GM12878 (cell line): ENCODE results near the gene AMBRA1. TPM values are rescaled to one million over a fixed set of nuclear protein-coding genes. Genes with fewer than 3 reads are reported as not detected.

ENCODE experiments used
- ATAC-seq: fragments of 200-7000 bp; cut with Tn5 transposase; 3 replicates; pipeline ENCODE4 v1.9.1; 2020; ENCODE audit warnings: mild to moderate bottlenecking, moderate library complexity
- BruUV-seq: library from RNA; stranded (reverse); fragments of 400-500 nt; replicated peaks from 2 replicates; lab custom pipeline; 2021; lab: Mats Ljungman, UMichigan
- CTCF ChIA-PET: fragments of 300-600 bp; sonication (Branson Sonifier 250); formaldehyde crosslinking; extraction: SDS; loops from one replicate; lab custom pipeline; 2021; ENCODE audit warnings: inconsistent platforms; lab: Yijun Ruan, JAX
- POLR2A ChIA-PET: fragments of 350-600 bp; formaldehyde crosslinking; extraction: SDS; loops from one replicate; lab custom pipeline; 2021; ENCODE audit warnings: inconsistent platforms; lab: Charles Lee
- RAD21 ChIA-PET: fragments of 300-600 bp; sonication (Branson Sonifier 250); formaldehyde crosslinking; loops from one replicate; lab custom pipeline; 2023; ENCODE audit warnings: antibody characterized with exemption; ENCODE audit not compliant: unreplicated experiment; lab: Charles Lee
- SMC1A ChIA-PET: fragments of 300-600 bp; sonication (Branson Sonifier 250); formaldehyde crosslinking; loops from one replicate; lab custom pipeline; 2023; ENCODE audit not compliant: unreplicated experiment, uncharacterized antibody; lab: Charles Lee
- DNase-seq: peaks from one replicate; pipeline ENCODE4 v3.0.0-alpha.2; 2011; ENCODE audit warnings: low read depth, low spot score
- FAIRE-seq: peaks from 3 replicates; lab custom pipeline; 2011; peaks lifted over from hg19 to GRCh38; lab: Jason Lieb, UNC
- H2AFZ ChIP-seq: 2 replicates; pipeline ENCODE4 v1.6.0; 2011; ENCODE audit warnings: low read depth, low read length, control low read depth; ENCODE audit not compliant: control insufficient read depth
- H3K27ac ChIP-seq: 2 replicates; pipeline ENCODE4 v1.5.1; 2011; ENCODE audit warnings: control low read depth; ENCODE audit not compliant: control insufficient read depth, insufficient read depth
- H3K27me3 ChIP-seq, 2 experiments: replicated peaks in 1 of 2; 2 replicates each; pipeline versions ENCODE4 v1.6.0 to v1.6.1; 2011; ENCODE audit warnings: low read length in 1 of 2; ENCODE audit not compliant: control insufficient read depth in 2 of 2, insufficient read depth in 2 of 2
- H3K36me3 ChIP-seq, 2 experiments: 2 replicates each; pipeline ENCODE4 v1.5.1; 2011; ENCODE audit warnings: low read length in 1 of 2; ENCODE audit not compliant: control insufficient read depth in 2 of 2, insufficient read depth in 2 of 2
- H3K4me1 ChIP-seq: 2 replicates; pipeline ENCODE4 v1.6.1; 2011; ENCODE audit warnings: mild to moderate bottlenecking, low read length, moderate library complexity, mixed read lengths; ENCODE audit not compliant: control insufficient read depth, insufficient read depth
- H3K4me2 ChIP-seq: 2 replicates; pipeline ENCODE4 v1.6.0; 2011; ENCODE audit warnings: control low read depth; ENCODE audit not compliant: control insufficient read depth, insufficient read depth
- H3K4me3 ChIP-seq: fragments of 200-600 bp; sonication (generic); 2 replicates; pipeline ENCODE4 v1.5.1; 2016
- H3K79me2 ChIP-seq: 2 replicates; pipeline ENCODE4 v1.6.0; 2011; ENCODE audit warnings: low read length; ENCODE audit not compliant: control insufficient read depth, insufficient read depth
- H3K9ac ChIP-seq: 2 replicates; pipeline ENCODE4 v1.8.0; 2011; ENCODE audit warnings: low read length, control low read depth, mixed read lengths; ENCODE audit not compliant: control insufficient read depth, insufficient read depth
- H3K9me3 ChIP-seq: replicated peaks from 3 replicates; pipeline ENCODE4 v1.5.1; 2011; ENCODE audit warnings: mild to moderate bottlenecking, low read length; ENCODE audit not compliant: control insufficient read depth, insufficient read depth
- H4K20me1 ChIP-seq: 2 replicates; pipeline ENCODE4 v1.6.0; 2011; ENCODE audit not compliant: control insufficient read depth, insufficient read depth
- ATF2 ChIP-seq: IDR thresholded peaks from 2 replicates; pipeline ENCODE4 v1.6.1; 2012; ENCODE audit warnings: low read length, inconsistent platforms
- CREM ChIP-seq: IDR thresholded peaks from 2 replicates; pipeline ENCODE4 v1.6.1; 2014; ENCODE audit warnings: antibody characterized with exemption, low read depth
- DPF2 ChIP-seq: fragments of 450-650 bp; IDR thresholded peaks from 2 replicates; pipeline ENCODE4 v1.6.1; 2017; ENCODE audit warnings: mild to moderate bottlenecking
- EP300 ChIP-seq, 2 experiments: fragments of 150-350 bp in 1 of 2; IDR thresholded peaks; 2 replicates each; pipeline ENCODE4 v1.6.1; 2011 to 2012; ENCODE audit warnings: low read depth in 2 of 2, low read length in 2 of 2, borderline replicate concordance in 1 of 2, improper control_type of control experiment in 1 of 2, inconsistent platforms in 1 of 2; ENCODE audit not compliant: control insufficient read depth in 1 of 2
- FOXM1 ChIP-seq: IDR thresholded peaks from 2 replicates; pipeline ENCODE4 v1.6.1; 2012; ENCODE audit warnings: low read depth, mild to moderate bottlenecking, inconsistent platforms, low read length, moderate library complexity
- GATAD2B ChIP-seq: fragments of 450-650 bp; conservative IDR thresholded peaks from 2 replicates; pipeline ENCODE4 v1.6.1; 2017; ENCODE audit warnings: low read depth, mild to moderate bottlenecking, moderate library complexity
- IKZF2 ChIP-seq, 2 experiments: fragments of 450-650 bp; IDR thresholded peaks; 2 replicates each; pipeline ENCODE4 v1.6.1; 2017; ENCODE audit warnings: mild to moderate bottlenecking in 2 of 2, moderate library complexity in 2 of 2
- KDM1A ChIP-seq: fragments of 200-600 bp; sonication (generic); IDR thresholded peaks from 2 replicates; pipeline ENCODE4 v1.6.1; 2016; ENCODE audit warnings: borderline replicate concordance
- MLLT1 ChIP-seq: fragments of 450-650 bp; IDR thresholded peaks from 2 replicates; pipeline ENCODE4 v1.6.1; 2016; ENCODE audit warnings: mild to moderate bottlenecking
- MTA2 ChIP-seq: fragments of 450-650 bp; IDR thresholded peaks from 2 replicates; pipeline ENCODE4 v1.6.1; 2016; ENCODE audit warnings: low read depth, mild to moderate bottlenecking, moderate library complexity
- PKNOX1 ChIP-seq: fragments of 450-650 bp; IDR thresholded peaks from 2 replicates; pipeline ENCODE4 v1.6.1; 2016; ENCODE audit warnings: mild to moderate bottlenecking
- RELB ChIP-seq: fragments of 450-650 bp; IDR thresholded peaks from 2 replicates; pipeline ENCODE4 v1.6.1; 2017; ENCODE audit warnings: low read depth, mild to moderate bottlenecking, moderate library complexity
- SRF ChIP-seq, 2 experiments: IDR thresholded peaks; 2 replicates each; pipeline ENCODE4 v1.6.1; 2011; ENCODE audit warnings: low read depth in 2 of 2, low read length in 2 of 2, mild to moderate bottlenecking in 1 of 2, moderate library complexity in 1 of 2
- TCF3 ChIP-seq: IDR thresholded peaks from 2 replicates; pipeline ENCODE4 v1.6.1; 2012; ENCODE audit warnings: low read depth, mild to moderate bottlenecking, low read length, borderline replicate concordance; ENCODE audit not compliant: insufficient read depth
- ZBTB33 ChIP-seq: fragments of 450-650 bp; IDR thresholded peaks from 2 replicates; pipeline ENCODE4 v1.6.1; 2017; ENCODE audit warnings: mild to moderate bottlenecking
- WGBS: methylation state at CpG from one replicate; pipeline ENCODE4 v1.1.6; 2016; ENCODE audit warnings: low lambda C conversion rate; ENCODE audit not compliant: insufficient replicate concordance, insufficient coverage; ENCODE audit errors: missing lambda C conversion rate; 5-methylcytosine and 5-hydroxymethylcytosine counted together
- in situ Hi-C: fragments of 300-500 bp; cut with MboI; formaldehyde crosslinking; loops from 9 replicates; pipeline ENCODE4 v1.14.3; 2018; ENCODE audit warnings: mixed read lengths
- intact Hi-C: fragments of 100-400 bp; cut with micrococcal nuclease; formaldehyde crosslinking; loops from one replicate; pipeline ENCODE4 v1.14.2; 2022; ENCODE audit not compliant: unreplicated experiment
- polyA plus RNA-seq, 11 experiments: library from polyadenylated mRNA; depleted of rRNA in 4 of 11; unstranded in 6 of 11; stranded (reverse) in 5 of 11; fragments of >200 nt; fragmentation: Nextera tagmentation in 4 of 11; fragmentation: Illumina TruSeq in 1 of 11; extraction: Ambion mirVana in 4 of 11; extraction: Trizol in 1 of 11; gene quantifications; 1 replicate in 1 of 11; 2 replicates in 10 of 11; pipeline versions ENCODE4 v1.2.1 to v1.2.3, GENCODE V29; 2011 to 2016; ENCODE audit warnings: inconsistent platforms in 2 of 11, missing spikeins in 2 of 11, low read depth in 1 of 11
- total RNA-seq, 4 experiments: library from RNA; depleted of rRNA in 3 of 4; stranded (reverse); fragments of >200 nt in 3 of 4; fragmentation: Illumina TruSeq in 1 of 4; extraction: Trizol in 1 of 4; gene quantifications; 2 replicates each; pipeline versions ENCODE4 v1.2.1 to v1.2.3, GENCODE V29; 2013 to 2021

Gene AMBRA1
- total and polyA plus RNA-seq, 10 of the 15 experiments (the other 5 are each of a cell fraction or from before 2014, with no cell fraction given) = 0.57 to 34.3 (median 13.7) TPM

- intact Hi-C loops = no loop called here
- ChIA-PET RAD21 (no interaction called here), CTCF (no interaction called here), SMC1A (interaction anchor here (1.3 kb wide), 1 partner anchor 49 kb away, joined by 4 read pairs; no protein-coding TSS in a partner anchor), POLR2A (no interaction called here)
- FAIRE-seq = no peak
- H3K4me1 ChIP-seq = peaks cover 16% of the 10 kb centered on the region
- H3K27ac ChIP-seq = peak overlapping the region; percentile 64
- in situ Hi-C loops = no loop called here
- H3K4me2 ChIP-seq = peak overlapping the region; percentile 61
- no peak for DNase-seq
- ATAC-seq = peak; percentile 88
- peak overlapping the region; percentile 35; the same call in 1 of the 2 replicates for H3K4me3 ChIP-seq
- WGBS = 79% methylated on average over 15 of the region's 15 CpGs
- 0 out of 2 replicates have a peak, but pooled peaks cover 2% of the 10 kb centered on the region for H3K79me2 ChIP-seq
- H3K9me3 ChIP-seq = no peaks in the 10 kb centered on the region; the same call in 2 of the 3 replicates
- no TSS peak for BruUV-seq
- H3K9ac ChIP-seq = no peak overlapping the region
- peak overlapping the region; percentile 43; the same call in 1 of the 2 replicates for H2AFZ ChIP-seq
- H3K27me3 ChIP-seq = no peaks in the 10 kb centered on the region
- H3K36me3 ChIP-seq = no peaks in the 10 kb centered on the region
- no peaks in the 10 kb centered on the region for H4K20me1 ChIP-seq
- peak; percentile 67; the same call in 1 of the 2 replicates for TF ChIP-seq MLLT1
- no peak for TF ChIP-seq KDM1A
- peak in 1 of 2 experiments; percentile 63; a peak in 1 of 4 replicates for TF ChIP-seq EP300 (IDR thresholded peaks at IDR 0.05; ENCODE audit: borderline replicate concordance in 1 of 2, control insufficient read depth in 1 of 2, low read depth in 2 of 2, low read length in 2 of 2)
- 0 out of 2 replicates have a peak, but pooled peaks have one; percentile 64 for TF ChIP-seq DPF2
- TF ChIP-seq CREM = 0 out of 2 replicates have a peak, but pooled peaks have one; percentile 46
- TF ChIP-seq FOXM1 = 0 out of 2 replicates have a peak, but pooled peaks have one; percentile 35
- peak; percentile 85 for TF ChIP-seq ZBTB33
- 0 out of 2 replicates have a peak, but pooled peaks have one; percentile 40 for TF ChIP-seq ATF2
- TF ChIP-seq PKNOX1 = peak; percentile 51
- peak; percentile 32; the same call in 1 of the 2 replicates for TF ChIP-seq MTA2
- peak; percentile 72 to 79 for TF ChIP-seq IKZF2 (IDR thresholded peaks at IDR 0.05)
- 0 out of 4 replicates have a peak, but pooled peaks of 1 of the 2 experiments have one; percentile 44 for TF ChIP-seq SRF (IDR thresholded peaks at IDR 0.05; ENCODE audit: low read depth in 2 of 2, low read length in 2 of 2)
- TF ChIP-seq TCF3 = no peak
- no peak for TF ChIP-seq GATAD2B
- TF ChIP-seq RELB = 0 out of 2 replicates have a peak, but pooled peaks have one; percentile 30
Observed at GRCh38 chr11:46603704-46604308, 10.0 kb upstream of the AMBRA1 start.
